ENCODE results near the gene SLC24A4.
A peak's percentile ranks its signal among the peaks of the same experiment; 100 is the strongest.

SLC24A4 gene

GRCh38 chr14:92316937-92317336, 6.0 kb upstream of the SLC24A4 start:
- Histone ChIP-seq H3K27me3 (ENCODE audit: insufficient read depth, low read length) (peaks cover 78% of the 10 kb centered on the region), H3K79me2 (ENCODE audit: control insufficient read depth, insufficient read depth, low read length, unreplicated experiment) (no peaks in the 10 kb centered on the region), H3K27ac (ENCODE audit: low read depth, low read length) (no peak overlapping the region), H3K4me3 (ENCODE audit: low read depth, low read length) (no peak overlapping the region), H3K4me1 (ENCODE audit: control insufficient read depth, insufficient read depth, low read length, unreplicated experiment) (no peaks in the 10 kb centered on the region), H3K36me3 (ENCODE audit: insufficient read depth, low read length) (no peaks in the 10 kb centered on the region), H2AFZ (ENCODE audit: low read length, unreplicated experiment) (no peak overlapping the region)

- Histone ChIP-seq H3K79me2 (ENCODE audit: control insufficient read depth, insufficient read depth, low read length, unreplicated experiment) (no peaks in the 10 kb centered on the region), H2AFZ (ENCODE audit: low read length, unreplicated experiment) (no peak overlapping the region), H3K4me1 (ENCODE audit: control insufficient read depth, insufficient read depth, low read length, unreplicated experiment) (no peaks in the 10 kb centered on the region), H3K36me3 (ENCODE audit: insufficient read depth, low read length) (no peaks in the 10 kb centered on the region), H3K4me3 (ENCODE audit: low read depth, low read length) (no peak overlapping the region), H3K27me3 (ENCODE audit: insufficient read depth, low read length) (peaks cover 84% of the 10 kb centered on the region), H3K27ac (ENCODE audit: low read depth, low read length) (no peak overlapping the region)
Observed at GRCh38 chr14:92317511-92317910, 5.5 kb upstream of the SLC24A4 start.

- Histone ChIP-seq H3K79me2 (ENCODE audit: control insufficient read depth, insufficient read depth, low read length, unreplicated experiment) (no peaks in the 10 kb centered on the region), H3K27me3 (ENCODE audit: insufficient read depth, low read length) (peaks cover 97% of the 10 kb centered on the region), H3K4me1 (ENCODE audit: control insufficient read depth, insufficient read depth, low read length, unreplicated experiment) (no peaks in the 10 kb centered on the region), H3K4me3 (ENCODE audit: low read depth, low read length) (no peak overlapping the region), H3K36me3 (ENCODE audit: insufficient read depth, low read length) (no peaks in the 10 kb centered on the region), H3K27ac (ENCODE audit: low read depth, low read length) (no peak overlapping the region), H2AFZ (ENCODE audit: low read length, unreplicated experiment) (no peak overlapping the region)
Observed at GRCh38 chr14:92321701-92322100, 1.3 kb upstream of the SLC24A4 start.

GRCh38 chr14:92322516-92322915, 449 bp upstream of the SLC24A4 start:
- Histone ChIP-seq H2AFZ (ENCODE audit: low read length, unreplicated experiment) (no peak overlapping the region), H3K27ac (ENCODE audit: low read depth, low read length) (no peak overlapping the region), H3K79me2 (ENCODE audit: control insufficient read depth, insufficient read depth, low read length, unreplicated experiment) (no peaks in the 10 kb centered on the region), H3K36me3 (ENCODE audit: insufficient read depth, low read length) (no peaks in the 10 kb centered on the region), H3K27me3 (ENCODE audit: insufficient read depth, low read length) (peaks cover 97% of the 10 kb centered on the region), H3K4me3 (ENCODE audit: low read depth, low read length) (peak overlapping the region; percentile 62; the same call in 1 of the 2 replicates), H3K4me1 (ENCODE audit: control insufficient read depth, insufficient read depth, low read length, unreplicated experiment) (no peaks in the 10 kb centered on the region)

- no peak overlapping the region for H2AFZ ChIP-seq (ENCODE audit: low read length, unreplicated experiment)
- peak overlapping the region; percentile 62; the same call in 1 of the 2 replicates for H3K4me3 ChIP-seq (ENCODE audit: low read depth, low read length)
- H3K79me2 ChIP-seq (ENCODE audit: control insufficient read depth, insufficient read depth, low read length, unreplicated experiment): no peaks in the 10 kb centered on the region
- H3K27me3 ChIP-seq (ENCODE audit: insufficient read depth, low read length): peaks cover 91% of the 10 kb centered on the region
- no peak overlapping the region for H3K27ac ChIP-seq (ENCODE audit: low read depth, low read length)
- H3K4me1 ChIP-seq (ENCODE audit: control insufficient read depth, insufficient read depth, low read length, unreplicated experiment): no peaks in the 10 kb centered on the region
- no peaks in the 10 kb centered on the region for H3K36me3 ChIP-seq (ENCODE audit: insufficient read depth, low read length)
Observed at GRCh38 chr14:92323916-92324818, 1.2 kb downstream of the SLC24A4 start.

- Histone ChIP-seq H3K79me2 (ENCODE audit: control insufficient read depth, insufficient read depth, low read length, unreplicated experiment) (no peaks in the 10 kb centered on the region), H2AFZ (ENCODE audit: low read length, unreplicated experiment) (no peak overlapping the region), H3K4me3 (ENCODE audit: low read depth, low read length) (no peak overlapping the region), H3K4me1 (ENCODE audit: control insufficient read depth, insufficient read depth, low read length, unreplicated experiment) (no peaks in the 10 kb centered on the region), H3K27ac (ENCODE audit: low read depth, low read length) (no peak overlapping the region), H3K36me3 (ENCODE audit: insufficient read depth, low read length) (no peaks in the 10 kb centered on the region), H3K27me3 (ENCODE audit: insufficient read depth, low read length) (peaks cover 76% of the 10 kb centered on the region)
Observed at GRCh38 chr14:92325835-92326234, 2.9 kb downstream of the SLC24A4 start.

GRCh38 chr14:92328664-92329255, 5.8 kb downstream of the SLC24A4 start:
- peaks cover 51% of the 10 kb centered on the region for H3K27me3 ChIP-seq (ENCODE audit: insufficient read depth, low read length)
- H3K79me2 ChIP-seq (ENCODE audit: control insufficient read depth, insufficient read depth, low read length, unreplicated experiment): no peaks in the 10 kb centered on the region
- H3K4me3 ChIP-seq (ENCODE audit: low read depth, low read length): no peak overlapping the region
- no peak overlapping the region for H3K27ac ChIP-seq (ENCODE audit: low read depth, low read length)
- no peaks in the 10 kb centered on the region for H3K36me3 ChIP-seq (ENCODE audit: insufficient read depth, low read length)
- no peaks in the 10 kb centered on the region for H3K4me1 ChIP-seq (ENCODE audit: control insufficient read depth, insufficient read depth, low read length, unreplicated experiment)
- no peak overlapping the region for H2AFZ ChIP-seq (ENCODE audit: low read length, unreplicated experiment)

- H3K4me3 ChIP-seq (ENCODE audit: low read depth, low read length): no peak overlapping the region
- H3K27me3 ChIP-seq (ENCODE audit: insufficient read depth, low read length): peaks cover 43% of the 10 kb centered on the region
- H3K79me2 ChIP-seq (ENCODE audit: control insufficient read depth, insufficient read depth, low read length, unreplicated experiment): no peaks in the 10 kb centered on the region
- no peak overlapping the region for H3K27ac ChIP-seq (ENCODE audit: low read depth, low read length)
- no peaks in the 10 kb centered on the region for H3K4me1 ChIP-seq (ENCODE audit: control insufficient read depth, insufficient read depth, low read length, unreplicated experiment)
- H3K36me3 ChIP-seq (ENCODE audit: insufficient read depth, low read length): no peaks in the 10 kb centered on the region
- no peak overlapping the region for H2AFZ ChIP-seq (ENCODE audit: low read length, unreplicated experiment)
Observed at GRCh38 chr14:92334050-92334449, 11.1 kb downstream of the SLC24A4 start.

GRCh38 chr14:92336363-92336762, 13.4 kb downstream of the SLC24A4 start:
- Histone ChIP-seq H3K4me1 (ENCODE audit: control insufficient read depth, insufficient read depth, low read length, unreplicated experiment) (no peaks in the 10 kb centered on the region), H3K79me2 (ENCODE audit: control insufficient read depth, insufficient read depth, low read length, unreplicated experiment) (no peaks in the 10 kb centered on the region), H2AFZ (ENCODE audit: low read length, unreplicated experiment) (no peak overlapping the region), H3K36me3 (ENCODE audit: insufficient read depth, low read length) (no peaks in the 10 kb centered on the region), H3K4me3 (ENCODE audit: low read depth, low read length) (no peak overlapping the region), H3K27ac (ENCODE audit: low read depth, low read length) (no peak overlapping the region), H3K27me3 (ENCODE audit: insufficient read depth, low read length) (peaks cover 66% of the 10 kb centered on the region)

GRCh38 chr14:92339426-92339825, 16.5 kb downstream of the SLC24A4 start:
- Histone ChIP-seq H3K36me3 (ENCODE audit: insufficient read depth, low read length) (no peaks in the 10 kb centered on the region), H3K4me1 (ENCODE audit: control insufficient read depth, insufficient read depth, low read length, unreplicated experiment) (no peaks in the 10 kb centered on the region), H3K27ac (ENCODE audit: low read depth, low read length) (no peak overlapping the region), H3K79me2 (ENCODE audit: control insufficient read depth, insufficient read depth, low read length, unreplicated experiment) (no peaks in the 10 kb centered on the region), H2AFZ (ENCODE audit: low read length, unreplicated experiment) (no peak overlapping the region), H3K27me3 (ENCODE audit: insufficient read depth, low read length) (peaks cover 77% of the 10 kb centered on the region), H3K4me3 (ENCODE audit: low read depth, low read length) (no peak overlapping the region)

- H3K27me3 ChIP-seq (ENCODE audit: insufficient read depth, low read length): peaks cover 84% of the 10 kb centered on the region
- H2AFZ ChIP-seq (ENCODE audit: low read length, unreplicated experiment): no peak overlapping the region
- H3K36me3 ChIP-seq (ENCODE audit: insufficient read depth, low read length): no peaks in the 10 kb centered on the region
- H3K79me2 ChIP-seq (ENCODE audit: control insufficient read depth, insufficient read depth, low read length, unreplicated experiment): no peaks in the 10 kb centered on the region
- no peaks in the 10 kb centered on the region for H3K4me1 ChIP-seq (ENCODE audit: control insufficient read depth, insufficient read depth, low read length, unreplicated experiment)
- no peak overlapping the region for H3K4me3 ChIP-seq (ENCODE audit: low read depth, low read length)
- no peak overlapping the region for H3K27ac ChIP-seq (ENCODE audit: low read depth, low read length)
Observed at GRCh38 chr14:92340071-92340470, 17.1 kb downstream of the SLC24A4 start.

Data from ACC112 (cell line).